SU-DHL-6 (cell line): ENCODE data around the gene SOCS2.

Experiments
- CTCF ChIP-seq: fragments of 200-600 bp; sonication (generic); IDR thresholded peaks from one replicate; pipeline ENCODE4 v1.5.1; 2017; ENCODE audit warnings: antibody characterized with exemption, mild to moderate bottlenecking, low read length, moderate library complexity; ENCODE audit not compliant: insufficient read depth, poor library complexity, severe bottlenecking
- EZH2phosphoT487 ChIP-seq: fragments of 200-600 bp; sonication (generic), shearing (Covaris generic); conservative IDR thresholded peaks from 2 replicates; pipeline ENCODE4 v1.6.1; 2018; ENCODE audit warnings: mild to moderate bottlenecking, antibody characterized with exemption, low read length, moderate library complexity, mixed read lengths

- TF ChIP-seq CTCF (no peak), EZH2phosphoT487 (no peak)
Observed at GRCh38 chr12:93577222-93577621, 4.7 kb downstream of the SOCS2 start.
